ENCODE results near the gene PDE3A. TPM values are rescaled to one million over a fixed set of nuclear protein-coding genes. Genes with fewer than 3 reads are reported as not detected.
A peak's percentile ranks its signal among the peaks of the same experiment; 100 is the strongest.

PDE3A gene
- total RNA-seq, 1 donor from 2014 or later = 2.4 TPM

GRCh38 chr12:20360407-20360806 lies 7.9 kb upstream of the PDE3A start:
- Mint-ChIP-seq H3K4me3 (no peak overlapping the region), H3K27me3 (ENCODE audit: low read depth) (no peaks in the 10 kb centered on the region)

GRCh38 chr12:20361416-20361815 lies 6.9 kb upstream of the PDE3A start:
- no peaks in the 10 kb centered on the region for H3K27me3 Mint-ChIP-seq (ENCODE audit: low read depth)
- no peaks in the 10 kb centered on the region for H3K9me3 Mint-ChIP-seq
- H3K36me3 Mint-ChIP-seq (ENCODE audit: low read depth) = no peaks in the 10 kb centered on the region
- no peak overlapping the region for H3K4me3 Mint-ChIP-seq
- no peak for DNase-seq (ENCODE audit: low read depth, low spot score)
- no peak for TF ChIP-seq CTCF (conservative IDR thresholded peaks at IDR 0.05)
- no peaks in the 10 kb centered on the region for H3K4me1 Mint-ChIP-seq
- no peak overlapping the region for H3K27ac Mint-ChIP-seq (ENCODE audit: unreplicated experiment)

More at GRCh38 chr12:20360407-20360806, 7.9 kb upstream of the PDE3A start:
- no peak for TF ChIP-seq CTCF (conservative IDR thresholded peaks at IDR 0.05)
- no peaks in the 10 kb centered on the region for H3K36me3 Mint-ChIP-seq (ENCODE audit: low read depth)
- DNase-seq (ENCODE audit: low read depth, low spot score) = no peak
- no peak overlapping the region for H3K27ac Mint-ChIP-seq (ENCODE audit: unreplicated experiment)
- H3K9me3 Mint-ChIP-seq = no peaks in the 10 kb centered on the region
- no peaks in the 10 kb centered on the region for H3K4me1 Mint-ChIP-seq

GRCh38 chr12:20364501-20364900 lies 3.8 kb upstream of the PDE3A start:
- Mint-ChIP-seq H3K4me3 (no peak overlapping the region), H3K27ac (ENCODE audit: unreplicated experiment) (no peak overlapping the region), H3K36me3 (ENCODE audit: low read depth) (no peaks in the 10 kb centered on the region), H3K9me3 (no peaks in the 10 kb centered on the region), H3K27me3 (ENCODE audit: low read depth) (peaks cover 16% of the 10 kb centered on the region), H3K4me1 (peaks cover 5% of the 10 kb centered on the region)
- no peak for DNase-seq (ENCODE audit: low read depth, low spot score)
- TF ChIP-seq CTCF (conservative IDR thresholded peaks at IDR 0.05) = no peak

GRCh38 chr12:20366776-20367409 lies 1.4 kb upstream of the PDE3A start:
- H3K27ac Mint-ChIP-seq (ENCODE audit: unreplicated experiment) = no peak overlapping the region
- TF ChIP-seq CTCF (conservative IDR thresholded peaks at IDR 0.05) = no peak
- H3K4me1 Mint-ChIP-seq = peaks cover 11% of the 10 kb centered on the region
- no peaks in the 10 kb centered on the region for H3K36me3 Mint-ChIP-seq (ENCODE audit: low read depth)
- DNase-seq (ENCODE audit: low read depth, low spot score) = no peak
- no peaks in the 10 kb centered on the region for H3K9me3 Mint-ChIP-seq
- peak overlapping the region; percentile 95 for H3K4me3 Mint-ChIP-seq
- peaks cover 37% of the 10 kb centered on the region for H3K27me3 Mint-ChIP-seq (ENCODE audit: low read depth)

- Mint-ChIP-seq H3K9me3 (no peaks in the 10 kb centered on the region), H3K27me3 (ENCODE audit: low read depth) (peaks cover 40% of the 10 kb centered on the region), H3K4me3 (peak overlapping the region; percentile 95), H3K36me3 (ENCODE audit: low read depth) (no peaks in the 10 kb centered on the region), H3K4me1 (peaks cover 11% of the 10 kb centered on the region), H3K27ac (ENCODE audit: unreplicated experiment) (no peak overlapping the region)
- no peak for TF ChIP-seq CTCF (conservative IDR thresholded peaks at IDR 0.05)
- DNase-seq (ENCODE audit: low read depth, low spot score) = no peak
These were observed 689 bp upstream of the PDE3A start for GRCh38 chr12:20367583-20368113.

Measured in neural crest cell (in vitro differentiated cells).